ENCODE data around the gene TSFM.

The TSFM gene

GRCh38 chr12:57782608-57783465 is at the start of gene TSFM:
TSFM (plus strand) TSS chr12:57782787; CDS start chr12:57782802, 15 bp downstream.
- peak; percentile 98 for DNase-seq

GRCh38 chr12:57733928-57734327 is 48.7 kb upstream of the TSFM start:
- no peak for DNase-seq

GRCh38 chr12:57734591-57734990 is 48.0 kb upstream of the TSFM start:
- no peak for DNase-seq

- peak; percentile 44 for DNase-seq
Observed at GRCh38 chr12:57735198-57735855, 47.3 kb upstream of the TSFM start.

- peak; percentile 77 for DNase-seq
Observed at GRCh38 chr12:57735952-57736740, 46.4 kb upstream of the TSFM start.

GRCh38 chr12:57736741-57737466 is 45.7 kb upstream of the TSFM start:
- DNase-seq: peak; percentile 45

- peak; percentile 60 for DNase-seq
Observed at GRCh38 chr12:57737467-57738460, 44.8 kb upstream of the TSFM start.

GRCh38 chr12:57738661-57739237 is 43.8 kb upstream of the TSFM start, which contains the start of gene AGAP2:
AGAP2 (minus strand) TSS chr12:57738742; CDS start chr12:57738246, 496 bp downstream.
- peak; percentile 84 for DNase-seq

- peak; percentile 14 for DNase-seq
Observed at GRCh38 chr12:57739387-57739786, 43.2 kb upstream of the TSFM start.

- DNase-seq: no peak
Observed at GRCh38 chr12:57739914-57740538, 42.6 kb upstream of the TSFM start.

GRCh38 chr12:57740656-57741412 is 41.8 kb upstream of the TSFM start:
- DNase-seq: peak; percentile 50

- DNase-seq: no peak
Observed at GRCh38 chr12:57741413-57741789, 41.2 kb upstream of the TSFM start.

- peak; percentile 8 for DNase-seq
Observed at GRCh38 chr12:57741844-57742738, 40.5 kb upstream of the TSFM start.

- DNase-seq: no peak
Observed at GRCh38 chr12:57743769-57744168, 38.8 kb upstream of the TSFM start.

- DNase-seq: peak; percentile 92
Observed at GRCh38 chr12:57744194-57744776, 38.3 kb upstream of the TSFM start.

- DNase-seq: peak; percentile 99
Observed at GRCh38 chr12:57744777-57745484, 37.7 kb upstream of the TSFM start, which contains the start of gene TSPAN31. TSPAN31 (plus strand) TSS chr12:57745039; CDS start chr12:57745155, 116 bp downstream.

- no peak for DNase-seq
Observed at GRCh38 chr12:57745485-57745881, 37.1 kb upstream of the TSFM start.
